ENCODE results near the gene CARNS1. TPM values are rescaled to one million over a fixed set of nuclear protein-coding genes. Genes with fewer than 3 reads are reported as not detected.
A peak's percentile ranks its signal among the peaks of the same experiment; 100 is the strongest.
"Not testable (repeated sequence)": the region's sequence is repeated elsewhere in the genome, so short reads cannot be mapped to it uniquely, and the experiment has no call there.

CARNS1 gene
- total and polyA plus RNA-seq, 12 donors: 0.55 to 26.6 (median 17.4) TPM

GRCh38 chr11:67400942-67401494 is 14.5 kb upstream of the CARNS1 start:
- Histone ChIP-seq H3K4me3 (peak overlapping the region; percentile 68 to 99 (median 96)), H3K36me3 (peaks cover 0 to 47% (median 26%) of the 10 kb centered on the region in 9 donors), H3K27me3 (no peaks in the 10 kb centered on the region), H3K9me3 (no peaks in the 10 kb centered on the region), H3K27ac (peak overlapping the region; percentile 89 to 99 (median 97)), H3K4me1 (peaks cover 0 to 86% (median 54%) of the 10 kb centered on the region in 9 donors)
- intact Hi-C loops (cut with DNase I): loop anchor here in 8 of 10 donors (1.0 to 5.0 kb wide), 5 partner anchors 66 to 106 kb away; partner anchors contain the start of genes TMEM134 (in 6 of the 8), CDK2AP2 (in 4 of the 8), PITPNM1 (in 4 of the 8) and AIP (in 1 of the 8)
- no peak for TF ChIP-seq CTCF (IDR thresholded peaks at IDR 0.05)
- no peak for DNase-seq
- WGBS, 2 donors: 4 to 5% methylated on average over 27 of the region's 27 CpGs
- peak in 7 of 8 donors; percentile 0 to 18 (median 1) for ATAC-seq

GRCh38 chr11:67401495-67402191 is 13.8 kb upstream of the CARNS1 start, which contains the start of gene PPP1CA:
Gene PPP1CA, minus strand, starts transcription at chr11:67401858. Its CDS starts 76 bp downstream, at chr11:67401782.
- peaks cover 0 to 40% (median 26%) of the 10 kb centered on the region in 9 donors for H3K36me3 ChIP-seq
- 0 to 1% methylated on average over 61 to 73 of the region's 73 CpGs for WGBS, 2 donors
- intact Hi-C loops (cut with DNase I): loop anchor here in 8 of 10 donors (1.0 to 5.0 kb wide), 5 partner anchors 66 to 106 kb away; partner anchors contain the start of genes TMEM134 (in 6 of the 8), CDK2AP2 (in 4 of the 8), PITPNM1 (in 4 of the 8) and AIP (in 1 of the 8)
- peaks cover 0 to 89% (median 54%) of the 10 kb centered on the region in 9 donors for H3K4me1 ChIP-seq
- H3K27ac ChIP-seq: peak within 1 kb of the TSS; percentile 89 to 99 (median 97)
- H3K9me3 ChIP-seq: no peaks in the 10 kb centered on the region
- peak; percentile 90 to 94 for DNase-seq
- no peaks in the 10 kb centered on the region for H3K27me3 ChIP-seq
- ATAC-seq: peak; percentile 76 to 95 (median 86)
- TF ChIP-seq CTCF (IDR thresholded peaks at IDR 0.05): peak; percentile 38 to 91 (median 62)
- H3K4me3 ChIP-seq: peak within 1 kb of the TSS; percentile 68 to 99 (median 96)

- 57 to 63% methylated on average over 19 of the region's 19 CpGs for WGBS, 2 donors
- intact Hi-C loops (cut with DNase I): loop anchor here in 7 of 10 donors (5.0 kb wide), 3 partner anchors 65 to 105 kb away; partner anchors contain the start of genes TMEM134 (in 6 of the 7), CDK2AP2 (in 4 of the 7), PITPNM1 (in 4 of the 7) and AIP (in 1 of the 7)
Measured at GRCh38 chr11:67402192-67402839, 13.2 kb upstream of the CARNS1 start.

GRCh38 chr11:67403085-67403484 is 12.4 kb upstream of the CARNS1 start:
- WGBS, 2 donors: 97% methylated on average over 9 of the region's 9 CpGs
- Histone ChIP-seq H3K4me3 (peak overlapping the region in 1 of 10 donors; percentile 62), H3K4me1 (peaks cover 0 to 85% (median 44%) of the 10 kb centered on the region in 9 donors), H3K27ac (peak overlapping the region in 6 of 10 donors; percentile 39 to 99 (median 66)), H3K36me3 (peaks cover 0 to 26% (median 14%) of the 10 kb centered on the region in 9 donors)
- H3K9me3 ChIP-seq, ATAC-seq, DNase-seq, H3K27me3 ChIP-seq: not testable (repeated sequence)
- intact Hi-C loops (cut with DNase I): loop anchor here in 7 of 10 donors (5.0 kb wide), 3 partner anchors 64 to 104 kb away; partner anchors contain the start of genes TMEM134 (in 6 of the 7), CDK2AP2 (in 4 of the 7), PITPNM1 (in 4 of the 7) and AIP (in 1 of the 7)

More at GRCh38 chr11:67402192-67402839, 13.2 kb upstream of the CARNS1 start:
- not testable (repeated sequence) for H3K27me3 ChIP-seq, ATAC-seq, DNase-seq, H3K9me3 ChIP-seq
- peaks cover 0 to 34% (median 21%) of the 10 kb centered on the region in 9 donors for H3K36me3 ChIP-seq
- peak overlapping the region; percentile 59 to 99 (median 97) for H3K27ac ChIP-seq
- H3K4me3 ChIP-seq: peak overlapping the region in 9 of 10 donors; percentile 74 to 99 (median 96)
- peaks cover 0 to 85% (median 52%) of the 10 kb centered on the region in 9 donors for H3K4me1 ChIP-seq
